22Rv1 (cell line): ENCODE results near the gene SYT9.

Source experiments
- CTCF ChIP-seq: fragments of 450-650 bp; IDR thresholded peaks from 2 replicates; pipeline ENCODE4 v1.5.1; 2017; ENCODE audit warnings: mild to moderate bottlenecking
- ZFX ChIP-seq: fragments of 450-650 bp; IDR thresholded peaks from 2 replicates; pipeline ENCODE4 v1.6.1; 2017; ENCODE audit warnings: antibody characterized with exemption, borderline replicate concordance

GRCh38 chr11:7422544-7423331, 171.0 kb downstream of the SYT9 start:
- no peak for TF ChIP-seq ZFX
- no peak for TF ChIP-seq CTCF
